ENCODE results near the gene PPM1H. TPM values are rescaled to one million over a fixed set of nuclear protein-coding genes. Genes with fewer than 3 reads are reported as not detected.

The PPM1H gene
- total RNA-seq, 1 experiment from 2014 or later, result 0.04 TPM

GRCh38 chr12:62862259-62862881, 72.6 kb downstream of the PPM1H start:
- ChIA-PET POLR2A (ENCODE audit: low non-redundant PET) (no interaction called here), CTCF (interaction anchor here (0.7 kb wide), 1 partner anchor 206 kb away, joined by 4 read pairs; no protein-coding TSS in a partner anchor)
- H3K36me3 ChIP-seq (ENCODE audit: insufficient read depth, low read length, poor library complexity, severe bottlenecking), result no peaks in the 10 kb centered on the region
- no peak for DNase-seq (ENCODE audit: low spot score)
- H3K27me3 ChIP-seq (replicated peaks; ENCODE audit: insufficient read depth, low read depth, low read length, poor library complexity), result no peaks in the 10 kb centered on the region
- BruUV-seq (replicated peaks), result no TSS peak
- H3K27ac ChIP-seq (ENCODE audit: low read depth, low read length, poor library complexity, severe bottlenecking), result no peak overlapping the region
- H3K4me1 ChIP-seq (ENCODE audit: insufficient read depth, low read length, poor library complexity, severe bottlenecking), result no peaks in the 10 kb centered on the region
- no peak for TF ChIP-seq EZH2 (IDR thresholded peaks at IDR 0.05; ENCODE audit: borderline replicate concordance, low read depth, low read length, poor library complexity, severe bottlenecking)
- TF ChIP-seq, protein P1, sequence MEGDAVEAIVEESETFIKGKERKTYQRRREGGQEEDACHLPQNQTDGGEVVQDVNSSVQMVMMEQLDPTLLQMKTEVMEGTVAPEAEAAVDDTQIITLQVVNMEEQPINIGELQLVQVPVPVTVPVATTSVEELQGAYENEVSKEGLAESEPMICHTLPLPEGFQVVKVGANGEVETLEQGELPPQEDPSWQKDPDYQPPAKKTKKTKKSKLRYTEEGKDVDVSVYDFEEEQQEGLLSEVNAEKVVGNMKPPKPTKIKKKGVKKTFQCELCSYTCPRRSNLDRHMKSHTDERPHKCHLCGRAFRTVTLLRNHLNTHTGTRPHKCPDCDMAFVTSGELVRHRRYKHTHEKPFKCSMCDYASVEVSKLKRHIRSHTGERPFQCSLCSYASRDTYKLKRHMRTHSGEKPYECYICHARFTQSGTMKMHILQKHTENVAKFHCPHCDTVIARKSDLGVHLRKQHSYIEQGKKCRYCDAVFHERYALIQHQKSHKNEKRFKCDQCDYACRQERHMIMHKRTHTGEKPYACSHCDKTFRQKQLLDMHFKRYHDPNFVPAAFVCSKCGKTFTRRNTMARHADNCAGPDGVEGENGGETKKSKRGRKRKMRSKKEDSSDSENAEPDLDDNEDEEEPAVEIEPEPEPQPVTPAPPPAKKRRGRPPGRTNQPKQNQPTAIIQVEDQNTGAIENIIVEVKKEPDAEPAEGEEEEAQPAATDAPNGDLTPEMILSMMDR (conservative IDR thresholded peaks at IDR 0.05; ENCODE audit: low read depth, low read length), result no peak
- intact Hi-C loops (cut with micrococcal nuclease; ENCODE audit: unreplicated experiment), result no loop called here
- no peaks in the 10 kb centered on the region for H3K9me3 ChIP-seq (ENCODE audit: low read depth, low read length, poor library complexity, severe bottlenecking)
- no peak overlapping the region for H3K4me3 ChIP-seq (ENCODE audit: low read depth, low read length, poor library complexity, severe bottlenecking)

GRCh38 chr12:62861586-62861985, 73.4 kb downstream of the PPM1H start:
- ChIA-PET POLR2A (ENCODE audit: low non-redundant PET) (no interaction called here), CTCF (no interaction called here)

GRCh38 chr12:62860501-62861411, 74.2 kb downstream of the PPM1H start:
- BruUV-seq (replicated peaks), result no TSS peak
- ChIA-PET POLR2A (ENCODE audit: low non-redundant PET) (no interaction called here), CTCF (no interaction called here)

More at GRCh38 chr12:62861586-62861985, 73.4 kb downstream of the PPM1H start:
- no peak overlapping the region for H3K27ac ChIP-seq (ENCODE audit: low read depth, low read length, poor library complexity, severe bottlenecking)
- no peaks in the 10 kb centered on the region for H3K4me1 ChIP-seq (ENCODE audit: insufficient read depth, low read length, poor library complexity, severe bottlenecking)
- intact Hi-C loops (cut with micrococcal nuclease; ENCODE audit: unreplicated experiment), result no loop called here
- H3K4me3 ChIP-seq (ENCODE audit: low read depth, low read length, poor library complexity, severe bottlenecking), result no peak overlapping the region
- H3K36me3 ChIP-seq (ENCODE audit: insufficient read depth, low read length, poor library complexity, severe bottlenecking), result no peaks in the 10 kb centered on the region
- no peaks in the 10 kb centered on the region for H3K9me3 ChIP-seq (ENCODE audit: low read depth, low read length, poor library complexity, severe bottlenecking)
- no TSS peak for BruUV-seq (replicated peaks)
- no peaks in the 10 kb centered on the region for H3K27me3 ChIP-seq (replicated peaks; ENCODE audit: insufficient read depth, low read depth, low read length, poor library complexity)
- TF ChIP-seq, protein P1 (conservative IDR thresholded peaks at IDR 0.05; ENCODE audit: low read depth, low read length), result no peak
- DNase-seq (ENCODE audit: low spot score), result no peak

More at GRCh38 chr12:62860501-62861411, 74.2 kb downstream of the PPM1H start:
- no peaks in the 10 kb centered on the region for H3K27me3 ChIP-seq (replicated peaks; ENCODE audit: insufficient read depth, low read depth, low read length, poor library complexity)
- intact Hi-C loops (cut with micrococcal nuclease; ENCODE audit: unreplicated experiment), result no loop called here
- TF ChIP-seq EZH2 (IDR thresholded peaks at IDR 0.05; ENCODE audit: borderline replicate concordance, low read depth, low read length, poor library complexity, severe bottlenecking), result no peak
- TF ChIP-seq, protein P1 (conservative IDR thresholded peaks at IDR 0.05; ENCODE audit: low read depth, low read length), result no peak
- no peaks in the 10 kb centered on the region for H3K4me1 ChIP-seq (ENCODE audit: insufficient read depth, low read length, poor library complexity, severe bottlenecking)
- H3K9me3 ChIP-seq (ENCODE audit: low read depth, low read length, poor library complexity, severe bottlenecking), result no peaks in the 10 kb centered on the region
- H3K27ac ChIP-seq (ENCODE audit: low read depth, low read length, poor library complexity, severe bottlenecking), result no peak overlapping the region
- no peak for DNase-seq (ENCODE audit: low spot score)
- no peaks in the 10 kb centered on the region for H3K36me3 ChIP-seq (ENCODE audit: insufficient read depth, low read length, poor library complexity, severe bottlenecking)
- no peak overlapping the region for H3K4me3 ChIP-seq (ENCODE audit: low read depth, low read length, poor library complexity, severe bottlenecking)

Data from A673 (cell line).